Endothelial cell of umbilical vein (primary cell): Measurements from ENCODE around the gene TOMM5. TPM values are rescaled to one million over a fixed set of nuclear protein-coding genes. Genes with fewer than 3 reads are reported as not detected.
A peak's percentile ranks its signal among the peaks of the same experiment; 100 is the strongest.

Source experiments
- BruUV-seq: library from RNA; stranded (reverse); fragments of 400-500 nt; replicated peaks from 2 replicates; lab custom pipeline; 2021; lab: Mats Ljungman, UMichigan
- CTCF ChIA-PET: fragments of 300-600, 350-600 bp; sonication (Branson Sonifier 250); formaldehyde crosslinking; loops from one replicate; lab custom pipeline; 2021; ENCODE audit warnings: antibody characterized with exemption, inconsistent platforms; lab: Charles Lee
- POLR2A ChIA-PET: fragments of 300-600, 350-600 bp; sonication (Branson Sonifier 250); formaldehyde crosslinking; loops from one replicate; lab custom pipeline; 2021; ENCODE audit warnings: antibody characterized with exemption, inconsistent platforms; lab: Charles Lee
- DNase-seq: peaks from one replicate; pipeline ENCODE4 v3.0.0-alpha.2; 2011; ENCODE audit warnings: low read depth, low spot score
- FAIRE-seq: peaks from 2 replicates; lab custom pipeline; 2011; peaks lifted over from hg19 to GRCh38; lab: Jason Lieb, UNC
- H2AFZ ChIP-seq: 2 replicates; pipeline ENCODE4 v1.6.0; 2012; ENCODE audit warnings: low read depth, low read length, control low read depth, inconsistent platforms
- H3K27ac ChIP-seq: 2 replicates; pipeline ENCODE4 v1.5.1; 2011; ENCODE audit warnings: low read depth, mild to moderate bottlenecking, control low read depth, low read length, moderate library complexity; ENCODE audit not compliant: insufficient read depth
- H3K27me3 ChIP-seq, 2 experiments: 2 replicates each; pipeline versions ENCODE4 v1.6.0 to v1.6.1; 2011; ENCODE audit warnings: low read length in 2 of 2, mixed read lengths in 1 of 2; ENCODE audit not compliant: control insufficient read depth in 2 of 2, insufficient read depth in 2 of 2
- H3K36me3 ChIP-seq, 2 experiments: 2 replicates in 1 of 2; 3 replicates in 1 of 2; pipeline ENCODE4 v1.5.1; 2011; ENCODE audit warnings: low read length in 2 of 2, mild to moderate bottlenecking in 1 of 2, moderate library complexity in 1 of 2; ENCODE audit not compliant: control insufficient read depth in 2 of 2, insufficient read depth in 2 of 2; ENCODE audit errors: extremely low read depth in 1 of 2
- H3K4me1 ChIP-seq: 3 replicates; pipeline ENCODE4 v1.5.1; 2011; ENCODE audit warnings: mild to moderate bottlenecking, low read length; ENCODE audit not compliant: control insufficient read depth, insufficient read depth; ENCODE audit errors: extremely low read depth
- H3K4me2 ChIP-seq: 2 replicates; pipeline ENCODE4 v1.6.1; 2011; ENCODE audit warnings: low read length, control low read depth, mixed read lengths; ENCODE audit not compliant: insufficient read depth
- H3K4me3 ChIP-seq, 3 experiments: fragments of 200-600 bp in 1 of 3; sonication (generic), shearing (Covaris generic) in 1 of 3; replicated peaks in 1 of 3; 2 replicates each; pipeline ENCODE4 v1.5.1; 2011 to 2016; ENCODE audit warnings: control low read depth in 3 of 3, low read length in 3 of 3, mild to moderate bottlenecking in 2 of 3, inconsistent platforms in 1 of 3, low read depth in 1 of 3, moderate library complexity in 1 of 3; ENCODE audit not compliant: insufficient read depth in 1 of 3
- H3K79me2 ChIP-seq: 2 replicates; pipeline ENCODE4 v1.6.0; 2012; ENCODE audit warnings: low read length, inconsistent platforms; ENCODE audit not compliant: control insufficient read depth, insufficient read depth
- H3K9ac ChIP-seq: replicated peaks from 2 replicates; pipeline ENCODE3; 2011; ENCODE audit warnings: low read length, control low read depth; ENCODE audit not compliant: insufficient read depth; ENCODE audit errors: extremely low read depth
- H3K9me1 ChIP-seq: replicated peaks from 3 replicates; pipeline ENCODE4 v1.6.0; 2011; ENCODE audit warnings: mild to moderate bottlenecking, low read length; ENCODE audit not compliant: control insufficient read depth, insufficient read depth; ENCODE audit errors: extremely low read depth
- H3K9me3 ChIP-seq: replicated peaks from 2 replicates; pipeline ENCODE4 v1.5.1; 2012; ENCODE audit warnings: low read length, inconsistent platforms; ENCODE audit not compliant: control insufficient read depth, insufficient read depth
- H4K20me1 ChIP-seq: replicated peaks from 2 replicates; pipeline ENCODE3; 2011; ENCODE audit warnings: mild to moderate bottlenecking, low read length; ENCODE audit not compliant: control insufficient read depth, insufficient read depth; ENCODE audit errors: extremely low read depth
- CTCF ChIP-seq, 2 donors: IDR thresholded peaks; 1 replicate in 1 of 2; 2 replicates in 1 of 2; pipeline ENCODE4 v1.5.1; 2011; ENCODE audit warnings: low read length in 2 of 2, mild to moderate bottlenecking in 2 of 2, moderate library complexity in 2 of 2, control low read depth in 1 of 2, inconsistent platforms in 1 of 2, low read depth in 1 of 2; ENCODE audit not compliant: insufficient read depth in 1 of 2; ENCODE audit errors: extremely low read depth in 1 of 2
- EZH2 ChIP-seq: IDR thresholded peaks from 2 replicates; pipeline ENCODE4 v1.6.1; 2012; ENCODE audit warnings: borderline replicate concordance, low read depth, mild to moderate bottlenecking, moderate library complexity, low read length, inconsistent platforms; ENCODE audit not compliant: severe bottlenecking
- FOS ChIP-seq: IDR thresholded peaks from 2 replicates; pipeline ENCODE4 v1.6.1; 2011; ENCODE audit warnings: mild to moderate bottlenecking, low read length, moderate library complexity, borderline replicate concordance; ENCODE audit not compliant: insufficient read depth
- GATA2 ChIP-seq: IDR thresholded peaks from 2 replicates; pipeline ENCODE4 v1.7.0; 2011; ENCODE audit warnings: low read depth, mild to moderate bottlenecking, moderate library complexity, mixed read lengths, low read length; ENCODE audit not compliant: insufficient read length, insufficient read depth
- JUN ChIP-seq: IDR thresholded peaks from 2 replicates; pipeline ENCODE4 v1.6.1; 2011; ENCODE audit warnings: borderline replicate concordance, low read depth; ENCODE audit not compliant: insufficient read length, insufficient read depth
- MYC ChIP-seq: IDR thresholded peaks from one replicate; pipeline ENCODE4 v1.6.1; 2011; ENCODE audit warnings: mild to moderate bottlenecking, low read depth, low read length
- POLR2A ChIP-seq: IDR thresholded peaks from 2 replicates; pipeline ENCODE4 v1.6.1; 2012; ENCODE audit warnings: low read depth, mild to moderate bottlenecking, control low read depth, low read length
- POLR2AphosphoS5 ChIP-seq: IDR thresholded peaks from 2 replicates; pipeline ENCODE4 v1.6.1; 2012; ENCODE audit warnings: low read depth, mild to moderate bottlenecking, control low read depth, low read length, moderate library complexity; ENCODE audit not compliant: insufficient read depth
- dilution Hi-C: fragments of 300-500 bp; cut with MboI; formaldehyde crosslinking; loops from one replicate; pipeline ENCODE4 v1.15.0; 2019; ENCODE audit warnings: low sequenced_read_pairs; ENCODE audit not compliant: extremely low pct_ligation_motif_present
- intact Hi-C: fragments of 100-400 bp; cut with micrococcal nuclease; formaldehyde crosslinking; loops from one replicate; pipeline ENCODE4 v1.10.0; 2022
- polyA plus RNA-seq, 4 experiments: library from polyadenylated mRNA; depleted of rRNA in 3 of 4; stranded (reverse) in 3 of 4; unstranded in 1 of 4; fragments of >200 nt; gene quantifications; 2 replicates each; pipeline versions ENCODE4 v1.2.1 to v1.2.3, GENCODE V29; 2011 to 2012; ENCODE audit warnings: missing spikeins in 1 of 4
- total RNA-seq: library from RNA; stranded (reverse); gene quantifications from 2 replicates; pipeline ENCODE4 v1.2.3, GENCODE V29; 2021
- TF ChIP-seq, protein P1 (sequence below): IDR thresholded peaks from 2 replicates; pipeline ENCODE4 v1.6.1; 2011; ENCODE audit not compliant: insufficient read depth, insufficient read length

The TOMM5 gene
- total and polyA plus RNA-seq, 2 donors (not counting 3 experiments of a cell fraction or from before 2014, with no cell fraction given), result 122 to 147 TPM

- dilution Hi-C loops, result no loop called here
- Histone ChIP-seq H3K4me2 (no peak overlapping the region), H3K9me1 (no peaks in the 10 kb centered on the region), H3K27me3 (no peaks in the 10 kb centered on the region), H3K27ac (no peak overlapping the region), H4K20me1 (no peaks in the 10 kb centered on the region), H3K4me3 (no peak overlapping the region), H3K9ac (no peak overlapping the region), H3K4me1 (peaks cover 15% of the 10 kb centered on the region), H3K36me3 (peaks cover 13 to 29% of the 10 kb centered on the region in 2 experiments), H2AFZ (no peak overlapping the region), H3K9me3 (no peaks in the 10 kb centered on the region), H3K79me2 (peaks cover 82% of the 10 kb centered on the region)
- ChIA-PET POLR2A (no interaction called here), CTCF (no interaction called here)
- FAIRE-seq, result no peak
- TF ChIP-seq, protein P1, sequence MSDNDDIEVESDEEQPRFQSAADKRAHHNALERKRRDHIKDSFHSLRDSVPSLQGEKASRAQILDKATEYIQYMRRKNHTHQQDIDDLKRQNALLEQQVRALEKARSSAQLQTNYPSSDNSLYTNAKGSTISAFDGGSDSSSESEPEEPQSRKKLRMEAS, result no peak
- no peak for TF ChIP-seq POLR2A
- TF ChIP-seq POLR2AphosphoS5, result no peak
- no peak for TF ChIP-seq CTCF (IDR thresholded peaks at IDR 0.05; ENCODE audit: extremely low read depth in 1 of 2, insufficient read depth in 1 of 2, low read depth in 1 of 2, low read length in 2 of 2)
- TF ChIP-seq GATA2, result no peak
- no peak for TF ChIP-seq FOS
- TF ChIP-seq JUN, result no peak
- TF ChIP-seq MYC, result no peak
- TF ChIP-seq EZH2, result no peak
- no TSS peak for BruUV-seq
- DNase-seq, result peak; percentile 33
- intact Hi-C loops, result loop anchor here (10.0 kb wide), 1 partner anchor 197 kb away; the partner anchor contains the start of gene EXOSC3
These were observed 4.9 kb downstream of the TOMM5 start for GRCh38 chr9:37587521-37587920.
